RWPE2 (cell line): ENCODE results near the gene RIC3.
A peak's percentile ranks its signal among the peaks of the same experiment; 100 is the strongest.

Source experiments
- ATAC-seq: fragments of 200-7000 bp; cut with Tn5 transposase; 3 replicates; pipeline ENCODE4 v1.9.1; 2021; ENCODE audit warnings: low read depth
- DNase-seq: peaks from one replicate; pipeline ENCODE4 v3.0.0-alpha.2; 2020; ENCODE audit warnings: low spot score
- H3K27ac ChIP-seq: fragments of 450-650 bp; 2 replicates; pipeline ENCODE4 v1.5.1; 2017; ENCODE audit warnings: mild to moderate bottlenecking; ENCODE audit not compliant: poor library complexity, severe bottlenecking
- H3K27me3 ChIP-seq: fragments of 250-450 bp; sonication (Bioruptor Pico); 2 replicates; pipeline ENCODE4 v1.5.1; 2021; ENCODE audit warnings: mild to moderate bottlenecking, moderate library complexity; ENCODE audit not compliant: insufficient read depth, poor library complexity, severe bottlenecking
- H3K36me3 ChIP-seq: fragments of 250-450 bp; sonication (Bioruptor Pico); 2 replicates; pipeline ENCODE4 v1.5.1; 2020; ENCODE audit warnings: low read depth, mild to moderate bottlenecking, moderate library complexity
- H3K4me1 ChIP-seq: fragments of 250-450 bp; sonication (Bioruptor Pico); 2 replicates; pipeline ENCODE4 v1.5.1; 2021; ENCODE audit warnings: mild to moderate bottlenecking, moderate library complexity; ENCODE audit not compliant: insufficient read depth, poor library complexity, severe bottlenecking
- H3K4me3 ChIP-seq: fragments of 250-450 bp; sonication (Bioruptor Pico); 2 replicates; pipeline ENCODE4 v1.5.1; 2021; ENCODE audit warnings: mild to moderate bottlenecking, moderate library complexity; ENCODE audit not compliant: severe bottlenecking
- H3K9me3 ChIP-seq: fragments of 250-450 bp; sonication (Bioruptor Pico); 2 replicates; pipeline ENCODE4 v1.5.1; 2021; ENCODE audit warnings: mild to moderate bottlenecking, moderate library complexity; ENCODE audit not compliant: severe bottlenecking
- TF ChIP-seq, protein P1 (sequence below): fragments of 450-650 bp; IDR thresholded peaks from one replicate; pipeline ENCODE4 v1.5.1; 2017; ENCODE audit warnings: mild to moderate bottlenecking, moderate library complexity; ENCODE audit not compliant: poor library complexity, severe bottlenecking

Gene RIC3

DNA sequence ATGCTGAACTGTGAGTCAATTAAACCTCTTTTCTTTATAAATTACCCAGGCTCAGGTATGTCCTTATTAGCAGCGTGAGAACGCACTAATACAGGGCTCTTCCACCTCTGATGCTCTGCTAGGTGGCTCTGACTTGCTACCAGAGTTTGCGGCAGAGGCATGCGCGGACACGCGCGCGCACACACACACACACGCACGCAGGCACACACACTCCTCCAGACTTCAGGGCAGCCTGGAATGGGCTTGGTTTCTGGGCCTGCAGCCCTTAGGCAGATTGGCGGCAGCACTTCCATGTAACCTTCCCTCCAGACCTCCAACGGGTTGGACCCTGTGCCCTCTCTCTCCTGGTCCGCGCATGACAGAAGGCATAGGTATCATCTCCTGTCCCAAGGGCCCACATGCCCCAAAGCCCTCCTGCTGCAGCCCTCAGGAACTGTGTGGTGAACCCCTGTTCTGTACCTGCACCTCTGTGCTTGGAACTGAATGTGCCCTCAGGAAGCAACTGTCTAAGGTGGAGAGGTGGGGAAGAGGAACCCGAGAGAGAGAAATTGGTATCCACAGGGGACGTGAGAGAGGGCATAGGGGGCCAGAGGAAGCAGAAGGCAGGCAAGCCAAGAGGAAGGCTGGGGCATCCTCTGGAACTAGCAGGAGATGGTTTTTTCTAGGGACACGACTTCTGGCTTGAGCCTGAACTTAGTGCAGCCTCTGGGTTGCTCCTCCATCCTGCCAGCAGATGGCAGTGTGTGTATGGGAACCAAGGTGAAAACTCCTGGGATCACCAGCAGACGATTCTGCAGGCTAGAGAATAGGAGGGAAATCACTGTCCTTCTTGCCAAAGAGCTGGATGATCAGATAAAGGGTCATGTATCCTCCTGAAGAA is 23.4 kb upstream of the RIC3 start:
- H3K9me3 ChIP-seq, result no peaks in the 10 kb centered on the region
- no peak overlapping the region for H3K4me3 ChIP-seq
- no peak overlapping the region for H3K27ac ChIP-seq
- DNase-seq (no peak), ATAC-seq (peak; percentile 87)
- H3K4me1 ChIP-seq, result no peaks in the 10 kb centered on the region
- TF ChIP-seq, protein P1, sequence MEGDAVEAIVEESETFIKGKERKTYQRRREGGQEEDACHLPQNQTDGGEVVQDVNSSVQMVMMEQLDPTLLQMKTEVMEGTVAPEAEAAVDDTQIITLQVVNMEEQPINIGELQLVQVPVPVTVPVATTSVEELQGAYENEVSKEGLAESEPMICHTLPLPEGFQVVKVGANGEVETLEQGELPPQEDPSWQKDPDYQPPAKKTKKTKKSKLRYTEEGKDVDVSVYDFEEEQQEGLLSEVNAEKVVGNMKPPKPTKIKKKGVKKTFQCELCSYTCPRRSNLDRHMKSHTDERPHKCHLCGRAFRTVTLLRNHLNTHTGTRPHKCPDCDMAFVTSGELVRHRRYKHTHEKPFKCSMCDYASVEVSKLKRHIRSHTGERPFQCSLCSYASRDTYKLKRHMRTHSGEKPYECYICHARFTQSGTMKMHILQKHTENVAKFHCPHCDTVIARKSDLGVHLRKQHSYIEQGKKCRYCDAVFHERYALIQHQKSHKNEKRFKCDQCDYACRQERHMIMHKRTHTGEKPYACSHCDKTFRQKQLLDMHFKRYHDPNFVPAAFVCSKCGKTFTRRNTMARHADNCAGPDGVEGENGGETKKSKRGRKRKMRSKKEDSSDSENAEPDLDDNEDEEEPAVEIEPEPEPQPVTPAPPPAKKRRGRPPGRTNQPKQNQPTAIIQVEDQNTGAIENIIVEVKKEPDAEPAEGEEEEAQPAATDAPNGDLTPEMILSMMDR, result peak; percentile 87
- no peaks in the 10 kb centered on the region for H3K27me3 ChIP-seq
- no peaks in the 10 kb centered on the region for H3K36me3 ChIP-seq

DNA sequence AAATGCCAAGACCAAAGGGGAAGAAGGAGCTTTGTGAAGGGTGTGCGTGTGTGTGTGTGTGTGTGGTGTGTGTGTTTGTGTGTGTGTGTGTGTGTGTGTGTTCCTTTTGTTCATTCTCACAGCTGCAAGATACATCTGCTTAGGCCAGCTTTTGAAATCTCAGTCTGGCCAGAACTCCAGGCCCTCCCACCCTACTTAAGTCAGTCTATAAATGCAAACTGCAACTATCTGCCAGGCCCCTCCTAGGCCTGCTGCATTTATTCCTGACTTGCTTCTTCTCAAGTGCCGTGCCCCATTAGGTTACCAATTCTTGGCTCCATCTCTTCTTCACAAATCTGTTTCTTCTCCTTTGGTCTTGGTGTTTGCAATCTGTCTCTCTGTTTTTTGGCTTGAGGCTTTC is 21.6 kb upstream of the RIC3 start:
- Histone ChIP-seq H3K4me1 (no peaks in the 10 kb centered on the region), H3K27ac (no peak overlapping the region), H3K9me3 (no peaks in the 10 kb centered on the region), H3K36me3 (no peaks in the 10 kb centered on the region), H3K27me3 (no peaks in the 10 kb centered on the region), H3K4me3 (no peak overlapping the region)
- DNase-seq (no peak), ATAC-seq (no peak)
- TF ChIP-seq, protein P1, result no peak

GRCh38 chr11:8186429-8186828 is 17.6 kb upstream of the RIC3 start:
- DNase-seq, result no peak
- Histone ChIP-seq H3K27me3 (no peaks in the 10 kb centered on the region), H3K36me3 (no peaks in the 10 kb centered on the region), H3K4me1 (no peaks in the 10 kb centered on the region), H3K4me3 (no peak overlapping the region), H3K27ac (no peak overlapping the region), H3K9me3 (no peaks in the 10 kb centered on the region)
- no peak for ATAC-seq
- TF ChIP-seq, protein P1, result no peak

DNA sequence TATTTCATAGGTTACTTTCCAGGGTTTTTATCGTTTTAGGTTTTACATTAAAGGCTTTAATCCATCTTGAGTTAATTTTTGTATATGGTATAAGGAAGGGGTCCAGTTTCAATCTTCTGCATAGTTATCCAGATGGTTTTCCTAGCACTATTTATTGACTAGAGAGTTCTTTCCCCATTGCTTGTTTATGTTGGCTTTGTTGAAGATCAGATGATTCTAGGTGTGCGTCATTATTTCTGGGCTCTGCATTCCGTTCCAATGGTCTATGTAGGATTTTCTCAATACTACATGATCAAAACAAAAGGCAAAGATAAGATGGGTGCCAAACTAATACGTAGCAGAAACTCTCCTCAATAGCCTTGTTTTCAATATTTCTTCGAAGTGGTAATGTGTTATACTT is 14.3 kb upstream of the RIC3 start:
- H3K36me3 ChIP-seq, result no peaks in the 10 kb centered on the region
- H3K4me3 ChIP-seq, result no peak overlapping the region
- DNase-seq, result no peak
- H3K4me1 ChIP-seq, result no peaks in the 10 kb centered on the region
- H3K27me3 ChIP-seq, result no peaks in the 10 kb centered on the region
- H3K27ac ChIP-seq, result no peak overlapping the region
- TF ChIP-seq, protein P1, result no peak
- no peak for ATAC-seq
- H3K9me3 ChIP-seq, result no peaks in the 10 kb centered on the region

DNA sequence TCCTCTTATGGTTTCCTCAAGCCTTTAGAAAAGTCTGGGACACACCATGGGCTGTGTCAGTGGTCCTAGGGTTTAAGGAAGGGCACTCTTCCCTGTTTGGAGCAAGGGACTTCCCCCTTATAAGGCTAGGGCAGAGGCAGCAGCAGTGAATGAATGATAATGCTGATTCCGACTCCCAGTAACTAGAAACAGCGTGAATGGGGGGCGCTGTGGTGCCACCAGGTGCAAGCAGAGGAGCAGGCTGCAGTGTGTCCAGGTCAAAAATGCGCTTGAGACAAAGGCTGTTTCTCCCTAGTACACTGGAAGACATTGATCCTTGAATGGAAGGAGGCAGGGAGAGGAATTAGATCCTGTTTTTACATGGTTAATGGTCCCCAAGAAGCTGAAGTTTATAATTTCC is 11.6 kb upstream of the RIC3 start:
- Histone ChIP-seq H3K4me3 (no peak overlapping the region), H3K36me3 (no peaks in the 10 kb centered on the region), H3K27me3 (no peaks in the 10 kb centered on the region), H3K9me3 (no peaks in the 10 kb centered on the region), H3K27ac (no peak overlapping the region), H3K4me1 (no peaks in the 10 kb centered on the region)
- TF ChIP-seq, protein P1, result no peak
- ATAC-seq (no peak), DNase-seq (no peak)
